ENCODE results near the gene GGA1.

Gene GGA1, protein sequence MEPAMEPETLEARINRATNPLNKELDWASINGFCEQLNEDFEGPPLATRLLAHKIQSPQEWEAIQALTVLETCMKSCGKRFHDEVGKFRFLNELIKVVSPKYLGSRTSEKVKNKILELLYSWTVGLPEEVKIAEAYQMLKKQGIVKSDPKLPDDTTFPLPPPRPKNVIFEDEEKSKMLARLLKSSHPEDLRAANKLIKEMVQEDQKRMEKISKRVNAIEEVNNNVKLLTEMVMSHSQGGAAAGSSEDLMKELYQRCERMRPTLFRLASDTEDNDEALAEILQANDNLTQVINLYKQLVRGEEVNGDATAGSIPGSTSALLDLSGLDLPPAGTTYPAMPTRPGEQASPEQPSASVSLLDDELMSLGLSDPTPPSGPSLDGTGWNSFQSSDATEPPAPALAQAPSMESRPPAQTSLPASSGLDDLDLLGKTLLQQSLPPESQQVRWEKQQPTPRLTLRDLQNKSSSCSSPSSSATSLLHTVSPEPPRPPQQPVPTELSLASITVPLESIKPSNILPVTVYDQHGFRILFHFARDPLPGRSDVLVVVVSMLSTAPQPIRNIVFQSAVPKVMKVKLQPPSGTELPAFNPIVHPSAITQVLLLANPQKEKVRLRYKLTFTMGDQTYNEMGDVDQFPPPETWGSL

DNA sequence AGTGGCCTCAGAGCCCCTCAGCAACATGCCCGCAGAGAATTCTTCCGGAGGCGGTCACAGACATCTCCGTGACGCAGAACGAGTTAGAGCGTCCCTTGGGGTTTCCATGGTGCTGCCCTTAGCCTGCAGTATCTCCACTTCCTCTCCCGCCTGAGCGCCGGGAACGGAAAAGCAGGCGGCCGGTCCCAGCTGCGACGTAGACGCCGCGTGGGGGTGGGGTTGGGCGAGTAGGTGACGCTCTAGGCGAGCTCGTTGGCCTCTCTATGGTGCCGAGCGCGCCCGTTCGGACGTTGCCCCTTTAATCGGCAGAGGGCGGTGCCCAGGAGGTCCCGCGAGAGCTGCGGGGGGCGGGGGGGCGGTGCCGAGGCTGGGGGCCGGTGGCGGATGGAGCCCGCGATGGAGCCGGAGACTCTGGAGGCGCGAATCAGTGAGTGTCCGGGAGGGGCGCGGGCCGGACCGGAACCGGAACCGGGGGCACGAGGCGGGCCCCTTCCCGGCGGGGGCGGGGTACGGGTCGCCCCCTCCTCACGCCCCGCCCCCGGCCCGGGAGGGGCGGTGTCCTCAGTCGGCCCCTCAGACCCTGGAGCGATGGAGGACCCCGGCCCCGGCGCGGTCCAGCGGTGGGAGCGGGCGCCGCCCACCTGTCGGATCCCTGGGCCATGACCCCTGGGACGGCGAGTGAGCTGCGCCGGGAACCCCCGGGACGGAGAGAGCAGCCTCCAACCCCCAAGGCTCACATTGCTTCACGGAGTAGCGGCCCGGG, at the start of gene GGA1:
Gene GGA1, plus strand, starts transcription at position 358 of the 763 bp plus-strand sequence. Its CDS starts 27 bp downstream, at position 385.
- DNase-seq: peak; percentile 92

DNA sequence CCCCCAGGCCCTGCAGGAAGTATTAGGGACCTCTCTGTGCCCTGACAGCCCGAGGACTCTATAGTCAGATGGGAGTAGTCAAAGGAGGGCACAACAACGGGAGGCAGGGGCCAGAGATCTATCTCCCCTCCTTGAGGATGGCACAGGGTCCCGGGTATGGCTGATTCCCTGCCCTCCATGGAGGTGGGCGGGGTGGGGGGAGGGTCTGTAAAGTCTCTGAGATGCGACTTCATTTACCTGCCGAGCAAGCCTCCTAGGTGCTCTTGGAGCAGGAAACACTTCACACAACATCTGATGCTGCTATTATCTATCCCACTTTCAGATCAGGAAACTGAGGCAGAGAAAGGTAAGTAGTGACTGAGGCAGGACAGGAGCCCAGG, 49.1 kb upstream of the GGA1 start:
- DNase-seq: no peak

DNA sequence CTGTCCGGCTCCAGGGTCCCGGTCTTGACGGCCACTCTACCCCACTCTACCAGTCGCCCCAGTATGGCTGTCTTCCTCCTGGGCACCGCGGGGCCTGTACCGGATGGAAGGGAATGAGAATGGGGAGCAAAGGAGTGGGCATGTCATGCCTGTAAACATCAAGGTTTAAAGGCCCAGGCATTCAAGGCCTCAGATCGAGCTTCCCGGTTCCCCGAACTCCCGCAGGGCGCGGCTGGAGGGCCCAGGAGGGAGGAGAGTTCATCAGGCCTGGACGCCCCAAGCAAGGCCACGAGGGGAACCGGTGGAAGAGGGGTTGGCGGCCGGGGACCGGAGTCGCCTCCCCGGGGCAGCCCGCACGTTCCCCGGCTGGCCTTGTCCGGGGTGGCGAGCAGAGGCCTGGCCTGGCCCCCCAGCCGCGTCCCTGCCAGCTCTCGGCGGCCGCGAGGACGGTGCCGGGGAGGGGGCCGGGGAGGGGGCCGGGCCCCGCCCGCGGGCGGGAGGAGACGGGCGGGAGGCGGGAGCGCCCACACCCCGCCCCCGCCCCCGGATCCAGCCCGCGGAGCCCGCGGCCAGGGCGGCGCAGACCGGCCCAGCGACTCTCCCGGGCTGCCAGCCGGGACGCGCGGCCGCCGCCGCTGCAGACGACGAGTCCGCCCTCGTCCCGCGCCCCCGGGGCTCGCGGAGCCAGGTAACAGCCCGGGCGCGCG, 48.6 kb upstream of the GGA1 start, which contains the start of gene CDC42EP1:
Gene CDC42EP1, plus strand, starts transcription at position 580 of the 707 bp plus-strand sequence. CDS start 5,870 bp downstream, outside the sequence.
- no peak for DNase-seq

DNA sequence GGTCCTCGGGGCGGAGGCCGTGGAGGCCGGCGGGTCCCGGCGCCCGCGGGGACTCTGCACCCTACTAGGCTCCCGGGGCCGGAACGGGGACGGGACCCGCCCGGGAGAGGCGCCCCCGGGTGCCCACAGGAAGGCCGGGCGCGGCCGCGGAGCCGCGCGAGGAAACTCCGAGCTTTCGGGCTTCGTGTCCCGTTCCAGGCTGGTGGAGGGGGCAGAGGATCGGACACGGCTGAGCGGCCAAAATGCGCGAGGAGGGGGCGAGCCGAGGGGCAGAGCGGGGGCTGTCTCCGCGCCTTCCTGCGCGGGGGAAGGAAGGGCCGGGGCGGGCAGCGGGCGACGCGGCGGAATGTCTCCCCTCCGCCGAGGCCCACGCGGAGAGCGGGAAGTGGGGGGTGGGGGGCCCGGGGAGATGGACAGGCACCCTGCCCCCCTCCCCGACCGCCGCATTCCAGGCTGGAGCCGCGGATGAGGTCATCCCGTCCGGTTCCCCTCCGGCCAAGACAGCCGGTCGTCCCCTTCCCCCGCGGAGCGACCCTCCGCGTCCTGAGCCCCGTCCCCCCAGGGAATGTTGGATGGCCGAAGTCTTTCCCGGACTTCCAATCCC, 47.9 kb upstream of the GGA1 start:
- no peak for DNase-seq

DNA sequence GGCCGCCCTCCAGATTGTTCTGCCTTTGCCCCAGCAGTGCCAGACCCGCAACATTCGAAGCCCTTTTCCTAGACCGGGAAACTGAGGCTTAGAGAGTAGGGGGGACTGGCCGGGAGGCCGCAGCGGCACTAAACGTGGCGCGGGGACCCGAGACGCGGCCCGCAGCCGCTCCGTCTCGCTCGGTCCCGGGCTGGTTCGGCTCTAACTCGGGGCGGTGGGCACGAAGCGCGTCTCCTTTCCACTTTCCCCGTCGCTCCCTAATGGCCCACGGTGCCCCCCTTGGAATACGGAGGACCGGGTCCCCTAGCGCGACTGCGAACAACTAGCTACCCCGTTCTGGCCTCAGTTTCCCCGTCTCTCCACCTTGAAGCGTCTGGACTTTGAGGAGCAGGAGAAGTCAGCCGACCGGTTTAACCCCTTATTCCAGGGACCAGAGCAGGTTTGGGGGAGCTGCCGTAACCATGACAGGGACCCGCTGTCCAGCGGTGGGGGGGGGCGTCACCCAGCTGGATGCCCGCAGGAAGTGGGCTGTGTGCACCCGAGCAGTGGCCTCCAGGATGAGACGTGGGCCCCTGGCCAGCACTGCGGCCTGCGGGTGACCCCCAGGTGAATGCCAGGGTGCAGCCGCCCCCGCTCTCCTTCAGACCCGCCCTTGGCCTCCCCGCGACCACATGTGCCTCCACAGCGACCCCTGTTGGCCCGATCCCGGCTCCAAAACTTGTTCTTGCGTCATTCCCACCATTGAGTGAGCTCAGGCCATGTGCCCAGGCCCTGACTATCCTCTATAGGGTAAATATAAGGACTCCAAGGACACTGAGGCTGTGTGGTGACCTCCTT, 47.2 kb upstream of the GGA1 start:
- DNase-seq: peak; percentile 69

DNA sequence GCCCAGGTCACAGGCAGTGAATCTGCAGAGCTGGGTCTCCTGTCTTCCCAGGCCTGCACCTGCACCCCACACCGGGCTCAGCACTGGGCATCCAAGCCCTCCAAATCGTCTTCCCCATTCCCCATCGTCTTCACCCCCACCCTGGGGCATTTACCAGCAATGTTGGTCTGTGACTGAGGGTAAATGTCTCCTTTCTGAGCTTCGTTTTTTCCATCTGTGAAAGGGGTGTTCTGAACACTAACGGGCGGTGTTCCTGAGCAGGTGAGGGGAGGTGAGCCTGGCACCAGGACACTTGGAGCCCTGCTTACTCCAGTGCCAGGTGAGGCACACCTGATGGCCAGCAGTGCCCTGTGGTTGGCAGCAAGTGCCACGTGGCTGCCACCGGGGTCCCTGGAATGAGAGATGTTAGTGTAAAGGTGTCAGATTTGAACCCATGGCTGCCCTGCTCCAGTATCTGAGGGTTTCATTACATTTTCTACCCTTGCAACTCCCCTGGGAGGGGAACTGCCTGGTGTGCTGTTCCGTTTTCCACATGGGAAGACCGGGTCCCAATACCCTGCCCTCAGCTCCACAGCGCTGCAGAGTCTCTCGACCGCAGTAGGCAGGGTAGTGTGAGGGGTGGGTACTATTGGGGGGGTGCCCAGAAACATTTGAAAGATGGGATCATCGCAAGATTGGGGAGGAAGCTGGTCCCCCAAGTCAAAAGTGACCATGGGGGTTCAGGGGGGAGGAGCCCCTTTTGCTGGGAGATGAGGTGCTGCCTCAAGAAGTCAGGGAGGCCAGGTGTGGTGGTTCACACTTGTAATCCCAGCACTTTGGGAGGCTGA, 46.4 kb upstream of the GGA1 start:
- no peak for DNase-seq

DNA sequence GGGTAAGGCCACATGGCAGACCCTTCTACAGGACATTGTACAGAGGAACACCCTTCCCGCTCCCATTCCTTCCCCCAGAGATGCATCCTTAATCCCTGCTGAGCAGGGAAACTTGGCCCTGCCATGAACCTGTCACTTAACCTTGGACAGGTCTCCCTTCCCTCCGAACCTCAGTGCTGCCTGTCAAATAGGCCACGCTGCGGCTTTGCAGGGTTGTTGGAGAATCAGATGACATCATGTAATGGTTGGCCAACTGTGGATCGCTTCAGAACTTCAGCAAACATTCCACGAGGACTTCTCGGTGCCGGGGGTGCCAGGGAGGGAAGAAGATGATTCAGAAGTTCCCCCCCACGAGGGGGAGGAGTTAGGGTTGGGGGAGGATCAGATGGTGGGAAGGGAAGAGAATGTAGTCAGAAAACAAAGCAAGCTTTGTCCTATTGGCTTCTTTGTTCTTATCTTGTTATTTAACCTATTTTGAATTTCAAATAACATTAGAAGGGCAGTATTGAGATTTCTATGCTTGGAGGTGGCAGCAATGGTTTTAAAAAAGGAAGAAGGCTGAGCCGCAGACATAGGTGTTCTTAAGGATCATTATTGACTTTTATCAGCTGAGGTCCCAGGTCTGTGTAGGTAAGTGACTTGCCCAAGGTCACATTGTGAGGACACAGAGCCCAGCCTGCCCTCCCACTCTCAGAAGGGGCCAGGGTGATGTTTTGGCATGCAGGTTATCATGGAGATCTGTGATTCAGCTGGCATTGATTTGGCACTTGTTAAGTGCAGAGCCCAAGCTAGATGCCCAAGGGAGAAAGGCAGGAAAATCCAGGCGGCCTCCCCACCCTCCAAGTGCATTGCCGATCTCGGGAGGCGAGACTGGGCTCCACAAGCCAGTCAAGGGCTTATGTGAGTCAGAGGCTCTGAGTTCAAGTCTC, 45.2 kb upstream of the GGA1 start:
- no peak for DNase-seq

DNA sequence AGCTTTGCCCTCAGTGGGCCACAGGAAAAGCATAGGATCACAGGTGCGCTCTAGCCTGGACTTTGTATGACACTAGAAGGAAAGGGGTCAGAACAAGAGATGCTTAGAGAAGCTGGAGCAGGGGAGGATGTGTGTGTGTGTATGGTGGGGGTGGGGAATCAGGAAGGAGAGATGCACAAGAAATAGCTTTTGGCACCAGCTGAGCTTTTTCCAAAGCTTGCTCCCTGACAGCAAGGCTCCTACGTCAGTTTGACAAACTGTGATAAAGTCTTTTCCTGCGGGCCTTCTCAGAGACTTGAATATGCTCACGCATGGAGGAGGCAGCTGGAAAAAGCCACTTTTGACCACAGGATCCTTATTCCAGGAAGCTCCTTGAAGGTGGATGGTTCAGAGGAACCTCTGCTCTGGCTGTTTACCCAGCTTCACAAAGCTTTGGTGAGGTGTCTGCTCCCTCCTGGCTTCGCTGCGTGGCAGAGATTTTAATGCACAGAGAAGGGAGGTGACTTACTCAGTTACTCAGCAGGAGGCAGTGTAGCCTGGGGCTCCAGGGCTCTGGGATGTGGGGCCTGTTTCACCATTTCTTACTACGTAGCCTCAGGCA, 44.4 kb upstream of the GGA1 start:
- DNase-seq: no peak

DNA sequence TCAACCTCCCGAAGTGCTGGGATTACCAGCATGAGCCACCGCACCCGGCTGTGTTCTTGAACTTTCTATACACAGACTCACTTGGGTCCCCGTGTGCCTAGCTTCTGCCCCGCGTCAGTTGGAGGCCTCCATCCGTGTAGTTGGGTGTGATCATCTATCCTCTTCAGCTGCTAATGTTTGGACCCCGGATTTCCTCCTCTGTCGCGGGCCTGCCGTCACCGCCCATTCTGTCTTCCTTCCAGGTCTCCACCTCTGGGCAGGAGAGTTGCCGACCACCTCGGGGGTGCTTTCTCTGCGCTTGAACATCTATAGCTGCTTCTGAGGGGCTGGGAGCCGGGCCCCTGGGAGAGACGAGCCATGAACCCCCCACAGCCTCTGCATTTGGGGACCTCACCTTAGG, 42.8 kb upstream of the GGA1 start:
- DNase-seq: no peak

DNA sequence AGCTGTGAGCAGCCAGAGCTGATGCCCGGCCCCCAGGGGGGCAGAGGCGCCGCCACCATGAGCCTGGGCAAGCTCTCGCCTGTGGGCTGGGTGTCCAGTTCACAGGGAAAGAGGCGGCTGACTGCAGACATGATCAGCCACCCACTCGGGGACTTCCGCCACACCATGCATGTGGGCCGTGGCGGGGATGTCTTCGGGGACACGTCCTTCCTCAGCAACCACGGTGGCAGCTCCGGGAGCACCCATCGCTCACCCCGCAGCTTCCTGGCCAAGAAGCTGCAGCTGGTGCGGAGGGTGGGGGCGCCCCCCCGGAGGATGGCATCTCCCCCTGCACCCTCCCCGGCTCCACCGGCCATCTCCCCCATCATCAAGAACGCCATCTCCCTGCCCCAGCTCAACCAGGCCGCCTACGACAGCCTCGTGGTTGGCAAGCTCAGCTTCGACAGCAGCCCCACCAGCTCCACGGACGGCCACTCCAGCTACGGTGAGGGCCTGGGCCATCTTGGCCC, 42.3 kb upstream of the GGA1 start:
- DNase-seq: no peak

DNA sequence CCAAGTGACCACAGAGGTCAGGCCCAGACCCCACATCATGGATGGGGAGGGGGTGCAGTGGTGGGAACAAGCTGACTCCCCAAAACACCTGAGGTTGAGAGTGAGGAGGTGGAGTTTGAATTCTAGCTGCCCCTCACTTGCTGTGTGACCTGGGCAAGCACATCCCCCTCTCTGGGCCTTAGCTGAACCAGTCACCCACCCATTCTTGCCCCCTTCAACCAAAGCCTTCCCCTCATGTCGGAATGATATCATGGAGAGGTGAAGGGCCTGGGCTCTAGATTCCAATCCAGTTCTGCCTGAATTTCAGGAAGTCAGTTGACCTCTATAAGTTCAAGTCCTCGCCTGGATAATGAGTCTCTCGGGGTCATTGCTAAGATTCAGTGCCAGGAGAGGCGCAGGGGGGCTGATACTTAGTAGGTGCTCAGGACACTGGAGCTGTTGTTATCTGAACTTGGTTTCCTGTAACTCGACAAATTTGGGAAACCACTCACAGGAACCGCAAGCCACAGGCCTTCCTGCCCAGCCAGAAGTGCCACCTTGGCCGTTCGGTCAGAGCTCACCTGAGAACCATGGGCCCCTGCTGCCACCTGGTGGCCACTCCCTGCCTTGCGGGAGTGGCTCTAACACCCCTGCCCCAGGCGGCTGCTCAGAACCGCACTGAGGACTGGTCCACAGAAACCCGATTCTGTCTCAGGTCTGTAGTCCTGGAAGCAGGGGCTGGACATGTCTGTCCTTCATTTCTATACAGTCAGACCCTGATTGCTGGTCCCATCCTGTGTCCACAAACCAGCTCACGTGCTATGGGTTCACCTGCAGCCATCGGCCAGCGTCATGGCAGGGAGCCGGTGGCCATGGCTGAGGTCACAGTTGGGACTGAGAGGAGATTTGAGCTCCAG, 41.5 kb upstream of the GGA1 start:
- DNase-seq: peak; percentile 46

DNA sequence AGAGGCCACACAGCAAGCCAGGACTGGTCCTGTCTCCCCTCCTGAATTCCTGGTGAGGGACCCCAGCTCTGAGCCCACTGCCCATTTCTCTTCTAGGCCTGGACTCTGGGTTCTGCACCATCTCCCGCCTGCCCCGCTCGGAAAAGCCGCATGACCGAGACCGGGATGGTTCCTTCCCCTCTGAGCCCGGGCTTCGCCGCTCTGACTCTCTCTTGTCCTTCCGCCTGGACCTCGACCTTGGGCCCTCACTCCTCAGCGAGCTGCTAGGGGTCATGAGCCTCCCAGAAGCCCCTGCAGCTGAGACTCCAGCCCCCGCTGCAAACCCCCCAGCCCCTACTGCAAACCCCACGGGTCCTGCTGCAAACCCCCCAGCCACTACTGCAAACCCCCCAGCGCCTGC, 40.6 kb upstream of the GGA1 start:
- DNase-seq: no peak

DNA sequence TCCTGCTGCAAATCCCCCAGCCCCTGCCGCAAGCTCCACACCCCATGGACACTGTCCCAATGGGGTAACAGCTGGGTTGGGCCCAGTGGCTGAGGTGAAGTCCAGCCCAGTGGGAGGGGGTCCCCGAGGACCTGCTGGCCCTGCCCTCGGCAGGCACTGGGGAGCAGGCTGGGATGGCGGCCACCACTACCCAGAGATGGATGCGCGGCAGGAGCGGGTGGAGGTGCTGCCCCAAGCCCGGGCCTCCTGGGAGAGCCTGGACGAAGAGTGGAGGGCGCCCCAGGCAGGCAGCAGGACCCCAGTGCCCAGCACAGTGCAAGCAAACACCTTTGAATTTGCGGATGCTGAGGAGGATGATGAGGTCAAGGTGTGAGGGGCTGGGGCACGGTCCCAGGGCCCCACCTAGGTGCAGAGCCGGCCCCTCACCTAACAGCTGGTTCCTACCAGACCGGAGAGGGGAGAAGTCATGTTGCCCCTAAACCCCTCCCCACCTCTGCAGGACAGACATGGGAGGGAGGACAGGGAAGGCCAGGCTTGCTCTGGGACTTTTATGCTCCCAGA, 40.1 kb upstream of the GGA1 start:
- DNase-seq: no peak

DNA sequence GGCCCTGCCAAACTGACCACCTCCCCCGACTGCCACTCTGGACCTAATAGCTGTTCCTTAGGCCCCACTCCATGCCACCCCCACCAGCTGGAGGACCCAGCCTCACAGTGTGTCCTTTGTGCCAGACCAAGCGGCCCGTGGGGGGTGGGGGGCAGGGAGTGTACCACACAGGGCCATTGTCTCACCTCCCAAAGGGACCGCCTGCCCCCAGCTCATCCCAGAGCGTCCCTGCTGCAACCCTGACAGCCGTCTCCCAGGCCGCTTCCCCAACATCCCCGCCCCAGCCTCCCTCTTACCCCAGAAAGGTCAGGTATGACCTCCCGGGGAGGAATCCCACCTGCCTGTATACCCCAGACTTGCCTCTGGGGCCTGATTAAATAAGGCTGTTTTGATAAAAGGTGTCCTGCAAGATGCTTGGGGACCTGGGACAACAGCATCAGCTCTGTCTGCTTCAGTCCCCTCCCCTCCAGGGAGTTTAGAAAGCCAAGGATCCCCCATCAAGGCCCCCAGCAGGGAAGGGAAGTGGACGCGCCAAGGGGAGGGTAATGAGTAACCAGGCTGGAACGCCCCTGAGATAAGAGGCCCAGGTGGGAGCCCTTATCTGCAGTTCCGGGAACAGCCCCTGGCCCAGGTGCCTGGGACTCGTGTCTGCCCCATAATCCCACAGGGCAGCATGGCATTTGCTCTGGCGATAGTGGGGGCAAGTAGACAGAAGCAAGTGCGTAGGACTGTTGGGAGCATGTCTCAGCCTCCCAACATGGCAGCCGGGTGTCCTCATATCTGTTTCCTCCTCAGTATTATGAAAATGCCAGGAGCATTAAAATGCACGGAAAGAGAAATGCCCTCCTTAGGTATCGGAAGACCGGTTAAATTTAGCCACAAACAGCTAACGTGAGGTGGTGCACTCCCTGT, 39.4 kb upstream of the GGA1 start:
- no peak for DNase-seq

DNA sequence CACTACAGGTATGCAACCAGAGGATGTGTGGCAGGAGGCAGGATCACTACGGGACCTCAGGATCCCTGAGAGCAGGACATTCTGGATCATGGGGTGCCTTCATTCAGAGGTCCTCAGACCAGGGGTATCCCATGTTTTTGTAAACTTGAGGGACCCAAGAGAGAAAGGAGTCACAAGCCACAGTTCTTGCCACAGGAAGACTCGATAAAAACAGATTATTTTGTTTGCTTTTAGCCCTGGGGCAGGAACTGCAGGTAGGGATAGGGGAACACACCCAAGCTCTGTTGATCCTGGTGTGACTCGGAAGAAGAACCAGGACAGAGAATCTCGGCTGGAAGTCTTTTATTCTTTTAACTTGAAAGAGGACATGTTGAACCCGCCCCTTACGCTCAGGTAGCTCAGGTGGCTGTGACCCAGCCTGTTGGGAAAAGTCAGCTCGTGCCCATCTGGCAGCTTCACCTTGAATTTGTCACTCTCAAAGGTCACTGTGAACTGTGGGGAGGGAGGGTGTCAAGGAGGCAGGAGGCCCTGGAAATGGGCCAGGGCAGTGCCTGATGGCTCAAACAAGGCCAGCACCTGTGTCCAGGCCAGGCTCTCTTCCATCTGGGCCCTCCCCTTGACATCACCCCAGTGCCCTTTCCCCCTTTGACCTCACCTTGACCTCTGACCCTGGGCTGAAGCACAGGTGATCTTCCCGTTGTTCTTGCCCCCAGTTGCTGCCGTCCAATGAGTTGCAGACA, 38.5 kb upstream of the GGA1 start:
- DNase-seq: no peak

DNA sequence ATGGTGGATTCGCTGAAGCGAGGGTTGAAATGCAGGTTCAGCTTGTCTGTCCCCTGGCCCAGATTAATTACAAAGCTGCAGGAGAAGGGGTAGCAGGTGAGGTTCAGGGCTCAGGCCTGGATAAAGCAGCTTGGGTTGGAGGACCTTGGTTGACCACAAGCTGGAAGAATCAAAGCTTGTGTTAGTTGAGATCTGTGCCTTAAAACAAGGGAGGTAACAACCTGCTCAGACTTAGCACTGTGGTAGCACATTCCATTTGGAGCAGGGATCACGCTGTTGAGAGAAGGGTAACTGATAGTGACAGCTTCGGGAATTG, 38.0 kb upstream of the GGA1 start:
- DNase-seq: no peak

Data from NCI-H1694 (cell line).